ENCODE results near the gene RBL2. TPM values are rescaled to one million over a fixed set of nuclear protein-coding genes. Genes with fewer than 3 reads are reported as not detected.

The RBL2 gene
- total and polyA plus RNA-seq, 9 of the 15 experiments (the other 6 are each of a cell fraction or from before 2014, with no cell fraction given): 7.8 to 76.3 (median 28.5) TPM

DNA sequence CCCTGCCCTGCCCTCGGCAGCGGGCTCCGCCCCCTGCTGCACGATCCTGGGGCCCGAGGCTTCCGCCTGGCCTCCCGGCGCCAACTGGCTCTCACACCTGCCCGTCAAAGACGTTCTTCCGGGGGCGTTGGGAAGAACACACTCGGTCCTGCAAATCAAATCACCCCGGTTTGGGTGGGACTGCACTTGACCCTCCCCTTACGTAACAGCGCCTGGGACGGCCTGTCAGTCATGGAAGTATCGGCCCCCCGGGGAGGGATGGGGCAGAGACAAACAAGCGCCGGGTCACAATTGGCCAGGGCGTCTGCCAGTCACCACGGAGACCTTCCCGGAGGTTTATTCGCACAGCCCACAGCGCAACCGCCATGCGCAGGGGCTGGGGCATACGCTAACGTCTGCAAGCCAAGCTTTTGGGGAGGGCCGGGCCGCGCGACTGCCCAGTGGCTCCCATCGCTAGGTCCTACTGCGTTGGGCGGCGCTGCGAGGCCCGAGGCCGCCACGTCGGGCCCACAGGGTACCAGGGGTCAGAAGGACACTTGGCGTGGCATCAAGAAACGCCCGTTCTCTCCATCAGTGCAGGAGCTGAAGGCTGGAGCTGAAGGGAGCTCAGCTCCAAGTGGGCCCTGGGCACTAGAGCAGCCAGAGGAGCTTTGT, 69.1 kb downstream of the RBL2 start (continued):
- 0 out of 4 replicates have a peak, but pooled peaks of 1 of the 2 experiments have one; percentile 7 for TF ChIP-seq ZNF639 (CRISPR knock-in tag; conservative IDR thresholded peaks at IDR 0.05 in 1 of 2, IDR thresholded peaks at IDR 0.05 in 1 of 2)
- TF ChIP-seq, protein P1, sequence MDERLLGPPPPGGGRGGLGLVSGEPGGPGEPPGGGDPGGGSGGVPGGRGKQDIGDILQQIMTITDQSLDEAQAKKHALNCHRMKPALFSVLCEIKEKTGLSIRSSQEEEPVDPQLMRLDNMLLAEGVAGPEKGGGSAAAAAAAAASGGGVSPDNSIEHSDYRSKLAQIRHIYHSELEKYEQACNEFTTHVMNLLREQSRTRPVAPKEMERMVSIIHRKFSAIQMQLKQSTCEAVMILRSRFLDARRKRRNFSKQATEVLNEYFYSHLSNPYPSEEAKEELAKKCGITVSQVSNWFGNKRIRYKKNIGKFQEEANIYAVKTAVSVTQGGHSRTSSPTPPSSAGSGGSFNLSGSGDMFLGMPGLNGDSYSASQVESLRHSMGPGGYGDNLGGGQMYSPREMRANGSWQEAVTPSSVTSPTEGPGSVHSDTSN (CRISPR knock-in tag; IDR thresholded peaks at IDR 0.05; ENCODE audit: low read depth): peak; percentile 97
- TF ChIP-seq, protein P1 (tag; conservative IDR thresholded peaks at IDR 0.05; ENCODE audit: low read depth): peak; percentile 100
- TF ChIP-seq TEAD2 (tag; IDR thresholded peaks at IDR 0.05): no peak
- TF ChIP-seq, protein P2, sequence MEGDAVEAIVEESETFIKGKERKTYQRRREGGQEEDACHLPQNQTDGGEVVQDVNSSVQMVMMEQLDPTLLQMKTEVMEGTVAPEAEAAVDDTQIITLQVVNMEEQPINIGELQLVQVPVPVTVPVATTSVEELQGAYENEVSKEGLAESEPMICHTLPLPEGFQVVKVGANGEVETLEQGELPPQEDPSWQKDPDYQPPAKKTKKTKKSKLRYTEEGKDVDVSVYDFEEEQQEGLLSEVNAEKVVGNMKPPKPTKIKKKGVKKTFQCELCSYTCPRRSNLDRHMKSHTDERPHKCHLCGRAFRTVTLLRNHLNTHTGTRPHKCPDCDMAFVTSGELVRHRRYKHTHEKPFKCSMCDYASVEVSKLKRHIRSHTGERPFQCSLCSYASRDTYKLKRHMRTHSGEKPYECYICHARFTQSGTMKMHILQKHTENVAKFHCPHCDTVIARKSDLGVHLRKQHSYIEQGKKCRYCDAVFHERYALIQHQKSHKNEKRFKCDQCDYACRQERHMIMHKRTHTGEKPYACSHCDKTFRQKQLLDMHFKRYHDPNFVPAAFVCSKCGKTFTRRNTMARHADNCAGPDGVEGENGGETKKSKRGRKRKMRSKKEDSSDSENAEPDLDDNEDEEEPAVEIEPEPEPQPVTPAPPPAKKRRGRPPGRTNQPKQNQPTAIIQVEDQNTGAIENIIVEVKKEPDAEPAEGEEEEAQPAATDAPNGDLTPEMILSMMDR (IDR thresholded peaks at IDR 0.05 in 2 of 3, conservative IDR thresholded peaks at IDR 0.05 in 1 of 3; ENCODE audit: insufficient read depth in 2 of 3, low read depth in 1 of 3, low read length in 3 of 3): 0 out of 6 replicates have a peak, but pooled peaks of 1 of the 3 experiments have one; percentile 3
- no peak for TF ChIP-seq SRSF1 (IDR thresholded peaks at IDR 0.05; ENCODE audit: low read depth, low read length)
- TF ChIP-seq KDM5B (IDR thresholded peaks at IDR 0.05; ENCODE audit: insufficient replicate concordance, low read depth, low read length): peak; percentile 85
- no peak for TF ChIP-seq RUNX1 (IDR thresholded peaks at IDR 0.05; ENCODE audit: low read depth)
- no peak for TF ChIP-seq TAF15 (IDR thresholded peaks at IDR 0.05; ENCODE audit: low read depth, low read length)
- no peak for TF ChIP-seq ZNF778 (CRISPR knock-in tag; IDR thresholded peaks at IDR 0.05)
- no peak for TF ChIP-seq NR2F6 (CRISPR knock-in tag; IDR thresholded peaks at IDR 0.05)
- TF ChIP-seq PPARD (CRISPR knock-in tag; IDR thresholded peaks at IDR 0.05): no peak
- no peak for TF ChIP-seq SMAD1 (IDR thresholded peaks at IDR 0.05; ENCODE audit: low read depth, low read length, partially characterized antibody)
- peak; percentile 92 for TF ChIP-seq GABPB1 (CRISPR knock-in tag; IDR thresholded peaks at IDR 0.05)
- TF ChIP-seq CHD2 (IDR thresholded peaks at IDR 0.05; ENCODE audit: low read depth, low read length): peak; percentile 75
- no peak for TF ChIP-seq MIER1 (IDR thresholded peaks at IDR 0.05; ENCODE audit: low read depth)
- TF ChIP-seq MNT (conservative IDR thresholded peaks at IDR 0.05): peak; percentile 57 to 68; a peak in 3 of 4 replicates
- no peak for TF ChIP-seq POU5F1 (IDR thresholded peaks at IDR 0.05; ENCODE audit: borderline replicate concordance, low read depth, low read length, partially characterized antibody)
- TF ChIP-seq SRF (CRISPR knock-in tag; IDR thresholded peaks at IDR 0.05): peak in 1 of 2 experiments; percentile 77; a peak in 1 of 4 replicates
- no peak for TF ChIP-seq ZNF121 (CRISPR knock-in tag; conservative IDR thresholded peaks at IDR 0.05)
